H1 (cell line): ENCODE measurements around the gene BNC1.

Experiments used
- BCL11A ChIP-seq, 2 experiments: IDR thresholded peaks; one replicate each; pipeline ENCODE4 v1.6.1; 2011; ENCODE audit warnings: low read depth in 2 of 2, low read length in 2 of 2, mild to moderate bottlenecking in 2 of 2
- CREB1 ChIP-seq: IDR thresholded peaks from 2 replicates; pipeline ENCODE4 v1.6.1; 2012; ENCODE audit warnings: inconsistent platforms
- EP300 ChIP-seq, 2 experiments: IDR thresholded peaks; 1 replicate in 1 of 2; 2 replicates in 1 of 2; pipeline ENCODE4 v1.6.1; 2011 to 2012; ENCODE audit warnings: low read depth in 2 of 2, low read length in 2 of 2, mild to moderate bottlenecking in 2 of 2, borderline replicate concordance in 1 of 2, inconsistent platforms in 1 of 2, moderate library complexity in 1 of 2
- MAFK ChIP-seq: IDR thresholded peaks from 2 replicates; pipeline ENCODE4 v1.6.1; 2012; ENCODE audit warnings: low read depth, mild to moderate bottlenecking, improper control_type of control experiment, low read length
- POLR2A ChIP-seq, 2 experiments: IDR thresholded peaks; 1 replicate in 1 of 2; 2 replicates in 1 of 2; pipeline ENCODE4 v1.6.1; 2011; ENCODE audit warnings: low read depth in 2 of 2, low read length in 2 of 2, mild to moderate bottlenecking in 2 of 2; ENCODE audit errors: control extremely low read depth in 1 of 2
- POLR2AphosphoS5 ChIP-seq: IDR thresholded peaks from 2 replicates; pipeline ENCODE4 v1.6.1; 2011; ENCODE audit warnings: low read depth, low read length
- RFX5 ChIP-seq: IDR thresholded peaks from 2 replicates; pipeline ENCODE4 v1.6.1; 2011; ENCODE audit warnings: low read depth, low read length, improper control_type of control experiment, borderline replicate concordance
- SRF ChIP-seq: IDR thresholded peaks from 2 replicates; pipeline ENCODE4 v1.6.1; 2011; ENCODE audit warnings: mild to moderate bottlenecking, low read depth, low read length, moderate library complexity
- ZNF274 ChIP-seq: IDR thresholded peaks from 2 replicates; pipeline ENCODE4 v1.7.0; 2012; ENCODE audit warnings: low read length, borderline replicate concordance; ENCODE audit errors: extremely low read depth
- TF ChIP-seq, protein P1 (sequence below), 3 experiments: IDR thresholded peaks; 1 replicate in 2 of 3; 2 replicates in 1 of 3; pipeline versions ENCODE4 v1.5.1 to v1.6.1; 2011; ENCODE audit warnings: low read length in 3 of 3, mild to moderate bottlenecking in 3 of 3, inconsistent platforms in 2 of 3, low read depth in 1 of 3, moderate library complexity in 1 of 3; ENCODE audit not compliant: insufficient read depth in 1 of 3; ENCODE audit errors: control extremely low read depth in 1 of 3
- TF ChIP-seq, protein P2 (sequence below): fragments of 300-600 bp; sonication (generic); IDR thresholded peaks from 2 replicates; pipeline ENCODE4 v1.7.1; 2012; ENCODE audit warnings: low read length, moderate library complexity, mild to moderate bottlenecking, inconsistent platforms; ENCODE audit not compliant: insufficient replicate concordance

GRCh38 chr15:83276661-83277060, 7.8 kb downstream of the BNC1 start:
- TF ChIP-seq, protein P1, sequence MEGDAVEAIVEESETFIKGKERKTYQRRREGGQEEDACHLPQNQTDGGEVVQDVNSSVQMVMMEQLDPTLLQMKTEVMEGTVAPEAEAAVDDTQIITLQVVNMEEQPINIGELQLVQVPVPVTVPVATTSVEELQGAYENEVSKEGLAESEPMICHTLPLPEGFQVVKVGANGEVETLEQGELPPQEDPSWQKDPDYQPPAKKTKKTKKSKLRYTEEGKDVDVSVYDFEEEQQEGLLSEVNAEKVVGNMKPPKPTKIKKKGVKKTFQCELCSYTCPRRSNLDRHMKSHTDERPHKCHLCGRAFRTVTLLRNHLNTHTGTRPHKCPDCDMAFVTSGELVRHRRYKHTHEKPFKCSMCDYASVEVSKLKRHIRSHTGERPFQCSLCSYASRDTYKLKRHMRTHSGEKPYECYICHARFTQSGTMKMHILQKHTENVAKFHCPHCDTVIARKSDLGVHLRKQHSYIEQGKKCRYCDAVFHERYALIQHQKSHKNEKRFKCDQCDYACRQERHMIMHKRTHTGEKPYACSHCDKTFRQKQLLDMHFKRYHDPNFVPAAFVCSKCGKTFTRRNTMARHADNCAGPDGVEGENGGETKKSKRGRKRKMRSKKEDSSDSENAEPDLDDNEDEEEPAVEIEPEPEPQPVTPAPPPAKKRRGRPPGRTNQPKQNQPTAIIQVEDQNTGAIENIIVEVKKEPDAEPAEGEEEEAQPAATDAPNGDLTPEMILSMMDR (IDR thresholded peaks at IDR 0.05; ENCODE audit: control extremely low read depth in 1 of 3, insufficient read depth in 1 of 3, low read depth in 1 of 3, low read length in 3 of 3) = no peak
- TF ChIP-seq POLR2AphosphoS5 (no peak), RFX5 (no peak), CREB1 (no peak), EP300 (IDR thresholded peaks at IDR 0.05; ENCODE audit: borderline replicate concordance in 1 of 2, low read depth in 2 of 2, low read length in 2 of 2) (no peak), POLR2A (IDR thresholded peaks at IDR 0.05; ENCODE audit: control extremely low read depth in 1 of 2, low read depth in 2 of 2, low read length in 2 of 2) (no peak), MAFK (no peak), SRF (no peak), BCL11A (IDR thresholded peaks at IDR 0.05; ENCODE audit: low read depth in 2 of 2, low read length in 2 of 2) (no peak), ZNF274 (no peak)
- TF ChIP-seq, protein P2, sequence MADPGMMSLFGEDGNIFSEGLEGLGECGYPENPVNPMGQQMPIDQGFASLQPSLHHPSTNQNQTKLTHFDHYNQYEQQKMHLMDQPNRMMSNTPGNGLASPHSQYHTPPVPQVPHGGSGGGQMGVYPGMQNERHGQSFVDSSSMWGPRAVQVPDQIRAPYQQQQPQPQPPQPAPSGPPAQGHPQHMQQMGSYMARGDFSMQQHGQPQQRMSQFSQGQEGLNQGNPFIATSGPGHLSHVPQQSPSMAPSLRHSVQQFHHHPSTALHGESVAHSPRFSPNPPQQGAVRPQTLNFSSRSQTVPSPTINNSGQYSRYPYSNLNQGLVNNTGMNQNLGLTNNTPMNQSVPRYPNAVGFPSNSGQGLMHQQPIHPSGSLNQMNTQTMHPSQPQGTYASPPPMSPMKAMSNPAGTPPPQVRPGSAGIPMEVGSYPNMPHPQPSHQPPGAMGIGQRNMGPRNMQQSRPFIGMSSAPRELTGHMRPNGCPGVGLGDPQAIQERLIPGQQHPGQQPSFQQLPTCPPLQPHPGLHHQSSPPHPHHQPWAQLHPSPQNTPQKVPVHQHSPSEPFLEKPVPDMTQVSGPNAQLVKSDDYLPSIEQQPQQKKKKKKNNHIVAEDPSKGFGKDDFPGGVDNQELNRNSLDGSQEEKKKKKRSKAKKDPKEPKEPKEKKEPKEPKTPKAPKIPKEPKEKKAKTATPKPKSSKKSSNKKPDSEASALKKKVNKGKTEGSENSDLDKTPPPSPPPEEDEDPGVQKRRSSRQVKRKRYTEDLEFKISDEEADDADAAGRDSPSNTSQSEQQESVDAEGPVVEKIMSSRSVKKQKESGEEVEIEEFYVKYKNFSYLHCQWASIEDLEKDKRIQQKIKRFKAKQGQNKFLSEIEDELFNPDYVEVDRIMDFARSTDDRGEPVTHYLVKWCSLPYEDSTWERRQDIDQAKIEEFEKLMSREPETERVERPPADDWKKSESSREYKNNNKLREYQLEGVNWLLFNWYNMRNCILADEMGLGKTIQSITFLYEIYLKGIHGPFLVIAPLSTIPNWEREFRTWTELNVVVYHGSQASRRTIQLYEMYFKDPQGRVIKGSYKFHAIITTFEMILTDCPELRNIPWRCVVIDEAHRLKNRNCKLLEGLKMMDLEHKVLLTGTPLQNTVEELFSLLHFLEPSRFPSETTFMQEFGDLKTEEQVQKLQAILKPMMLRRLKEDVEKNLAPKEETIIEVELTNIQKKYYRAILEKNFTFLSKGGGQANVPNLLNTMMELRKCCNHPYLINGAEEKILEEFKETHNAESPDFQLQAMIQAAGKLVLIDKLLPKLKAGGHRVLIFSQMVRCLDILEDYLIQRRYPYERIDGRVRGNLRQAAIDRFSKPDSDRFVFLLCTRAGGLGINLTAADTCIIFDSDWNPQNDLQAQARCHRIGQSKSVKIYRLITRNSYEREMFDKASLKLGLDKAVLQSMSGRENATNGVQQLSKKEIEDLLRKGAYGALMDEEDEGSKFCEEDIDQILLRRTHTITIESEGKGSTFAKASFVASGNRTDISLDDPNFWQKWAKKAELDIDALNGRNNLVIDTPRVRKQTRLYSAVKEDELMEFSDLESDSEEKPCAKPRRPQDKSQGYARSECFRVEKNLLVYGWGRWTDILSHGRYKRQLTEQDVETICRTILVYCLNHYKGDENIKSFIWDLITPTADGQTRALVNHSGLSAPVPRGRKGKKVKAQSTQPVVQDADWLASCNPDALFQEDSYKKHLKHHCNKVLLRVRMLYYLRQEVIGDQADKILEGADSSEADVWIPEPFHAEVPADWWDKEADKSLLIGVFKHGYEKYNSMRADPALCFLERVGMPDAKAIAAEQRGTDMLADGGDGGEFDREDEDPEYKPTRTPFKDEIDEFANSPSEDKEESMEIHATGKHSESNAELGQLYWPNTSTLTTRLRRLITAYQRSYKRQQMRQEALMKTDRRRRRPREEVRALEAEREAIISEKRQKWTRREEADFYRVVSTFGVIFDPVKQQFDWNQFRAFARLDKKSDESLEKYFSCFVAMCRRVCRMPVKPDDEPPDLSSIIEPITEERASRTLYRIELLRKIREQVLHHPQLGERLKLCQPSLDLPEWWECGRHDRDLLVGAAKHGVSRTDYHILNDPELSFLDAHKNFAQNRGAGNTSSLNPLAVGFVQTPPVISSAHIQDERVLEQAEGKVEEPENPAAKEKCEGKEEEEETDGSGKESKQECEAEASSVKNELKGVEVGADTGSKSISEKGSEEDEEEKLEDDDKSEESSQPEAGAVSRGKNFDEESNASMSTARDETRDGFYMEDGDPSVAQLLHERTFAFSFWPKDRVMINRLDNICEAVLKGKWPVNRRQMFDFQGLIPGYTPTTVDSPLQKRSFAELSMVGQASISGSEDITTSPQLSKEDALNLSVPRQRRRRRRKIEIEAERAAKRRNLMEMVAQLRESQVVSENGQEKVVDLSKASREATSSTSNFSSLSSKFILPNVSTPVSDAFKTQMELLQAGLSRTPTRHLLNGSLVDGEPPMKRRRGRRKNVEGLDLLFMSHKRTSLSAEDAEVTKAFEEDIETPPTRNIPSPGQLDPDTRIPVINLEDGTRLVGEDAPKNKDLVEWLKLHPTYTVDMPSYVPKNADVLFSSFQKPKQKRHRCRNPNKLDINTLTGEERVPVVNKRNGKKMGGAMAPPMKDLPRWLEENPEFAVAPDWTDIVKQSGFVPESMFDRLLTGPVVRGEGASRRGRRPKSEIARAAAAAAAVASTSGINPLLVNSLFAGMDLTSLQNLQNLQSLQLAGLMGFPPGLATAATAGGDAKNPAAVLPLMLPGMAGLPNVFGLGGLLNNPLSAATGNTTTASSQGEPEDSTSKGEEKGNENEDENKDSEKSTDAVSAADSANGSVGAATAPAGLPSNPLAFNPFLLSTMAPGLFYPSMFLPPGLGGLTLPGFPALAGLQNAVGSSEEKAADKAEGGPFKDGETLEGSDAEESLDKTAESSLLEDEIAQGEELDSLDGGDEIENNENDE = no peak
